8988T (cell line): ENCODE measurements around the gene WWOX.

ENCODE experiments used
- DNase-seq: peaks from one replicate; pipeline ENCODE4 v3.0.0; 2011

The WWOX gene

GRCh38 chr16:78147911-78148401 lies 48.5 kb downstream of the WWOX start:
- DNase-seq, result no peak

GRCh38 chr16:78150233-78150632 lies 50.8 kb downstream of the WWOX start:
- DNase-seq, result no peak

GRCh38 chr16:78154729-78155461 lies 55.4 kb downstream of the WWOX start:
- no peak for DNase-seq

GRCh38 chr16:78155791-78156345 lies 56.4 kb downstream of the WWOX start:
- no peak for DNase-seq

GRCh38 chr16:78161023-78161729 lies 61.7 kb downstream of the WWOX start:
- DNase-seq, result no peak

GRCh38 chr16:78163772-78164670 lies 64.6 kb downstream of the WWOX start:
- DNase-seq, result no peak

- no peak for DNase-seq
Observed at GRCh38 chr16:78170494-78170933, 71.1 kb downstream of the WWOX start.

- no peak for DNase-seq
Observed at GRCh38 chr16:78175287-78175686, 75.8 kb downstream of the WWOX start.

- DNase-seq, result no peak
Observed at GRCh38 chr16:78176435-78176834, 77.0 kb downstream of the WWOX start.

- DNase-seq, result no peak
Observed at GRCh38 chr16:78177218-78177617, 77.8 kb downstream of the WWOX start.

GRCh38 chr16:78177987-78178386 lies 78.5 kb downstream of the WWOX start:
- no peak for DNase-seq

- DNase-seq, result no peak
Observed at GRCh38 chr16:78179666-78180065, 80.2 kb downstream of the WWOX start.

GRCh38 chr16:78180349-78180748 lies 80.9 kb downstream of the WWOX start:
- DNase-seq, result no peak

GRCh38 chr16:78183437-78184237 lies 84.2 kb downstream of the WWOX start:
- no peak for DNase-seq

GRCh38 chr16:78184238-78185183 lies 85.1 kb downstream of the WWOX start:
- no peak for DNase-seq

GRCh38 chr16:78189121-78189520 lies 89.7 kb downstream of the WWOX start:
- DNase-seq, result no peak

GRCh38 chr16:78192734-78193488 lies 93.5 kb downstream of the WWOX start:
- no peak for DNase-seq

- no peak for DNase-seq
Observed at GRCh38 chr16:78194948-78195347, 95.5 kb downstream of the WWOX start.

GRCh38 chr16:78195797-78196196 lies 96.3 kb downstream of the WWOX start:
- DNase-seq, result no peak

GRCh38 chr16:78196502-78196901 lies 97.0 kb downstream of the WWOX start:
- DNase-seq, result no peak
